GM12801 (cell line): ENCODE data around the gene MITD1.

Source experiments
- TF ChIP-seq, protein P1 (sequence below): IDR thresholded peaks from one replicate; pipeline ENCODE4 v1.5.1; 2011; ENCODE audit warnings: control low read depth; ENCODE audit not compliant: insufficient read length; ENCODE audit errors: extremely low read depth

Gene MITD1

DNA sequence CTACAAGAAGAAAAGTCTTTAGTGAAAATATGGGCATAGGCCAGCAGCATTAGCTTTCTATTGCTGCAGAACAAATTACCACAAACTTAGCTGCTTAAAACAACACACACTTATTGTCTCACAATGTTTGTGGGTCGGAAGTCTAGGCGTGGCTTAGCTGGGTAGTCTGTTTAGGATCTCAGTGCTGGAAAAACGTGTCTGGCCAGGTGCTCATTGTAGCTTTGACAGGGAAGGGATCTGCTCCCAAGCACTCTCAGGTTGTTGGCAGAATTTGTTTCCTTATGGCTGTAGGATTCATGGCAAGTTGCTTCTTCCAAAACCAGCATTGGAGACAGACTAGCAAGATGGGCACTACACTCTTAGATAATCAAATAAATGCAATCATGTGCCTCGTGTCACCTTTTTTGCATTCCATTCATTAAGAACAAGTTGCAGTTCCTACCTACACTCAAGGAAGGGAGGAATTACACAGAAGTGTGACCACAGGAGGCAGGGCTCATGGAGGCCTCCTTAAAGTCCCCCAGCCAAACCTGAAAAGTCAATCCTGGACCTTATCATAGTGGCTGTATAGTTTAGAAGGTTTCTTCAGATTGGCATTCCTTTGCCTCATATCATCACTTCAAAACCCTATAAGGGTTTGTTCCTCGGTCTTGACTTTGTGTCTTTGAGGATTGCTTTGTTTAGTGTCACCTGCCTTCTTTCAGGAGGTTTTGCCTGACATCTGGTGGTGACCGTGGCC, 17.4 kb upstream of the MITD1 start:
- TF ChIP-seq, protein P1, sequence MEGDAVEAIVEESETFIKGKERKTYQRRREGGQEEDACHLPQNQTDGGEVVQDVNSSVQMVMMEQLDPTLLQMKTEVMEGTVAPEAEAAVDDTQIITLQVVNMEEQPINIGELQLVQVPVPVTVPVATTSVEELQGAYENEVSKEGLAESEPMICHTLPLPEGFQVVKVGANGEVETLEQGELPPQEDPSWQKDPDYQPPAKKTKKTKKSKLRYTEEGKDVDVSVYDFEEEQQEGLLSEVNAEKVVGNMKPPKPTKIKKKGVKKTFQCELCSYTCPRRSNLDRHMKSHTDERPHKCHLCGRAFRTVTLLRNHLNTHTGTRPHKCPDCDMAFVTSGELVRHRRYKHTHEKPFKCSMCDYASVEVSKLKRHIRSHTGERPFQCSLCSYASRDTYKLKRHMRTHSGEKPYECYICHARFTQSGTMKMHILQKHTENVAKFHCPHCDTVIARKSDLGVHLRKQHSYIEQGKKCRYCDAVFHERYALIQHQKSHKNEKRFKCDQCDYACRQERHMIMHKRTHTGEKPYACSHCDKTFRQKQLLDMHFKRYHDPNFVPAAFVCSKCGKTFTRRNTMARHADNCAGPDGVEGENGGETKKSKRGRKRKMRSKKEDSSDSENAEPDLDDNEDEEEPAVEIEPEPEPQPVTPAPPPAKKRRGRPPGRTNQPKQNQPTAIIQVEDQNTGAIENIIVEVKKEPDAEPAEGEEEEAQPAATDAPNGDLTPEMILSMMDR: no peak

- TF ChIP-seq, protein P1: no peak
Measured at GRCh38 chr2:99190548-99190947, 9.7 kb upstream of the MITD1 start.

DNA sequence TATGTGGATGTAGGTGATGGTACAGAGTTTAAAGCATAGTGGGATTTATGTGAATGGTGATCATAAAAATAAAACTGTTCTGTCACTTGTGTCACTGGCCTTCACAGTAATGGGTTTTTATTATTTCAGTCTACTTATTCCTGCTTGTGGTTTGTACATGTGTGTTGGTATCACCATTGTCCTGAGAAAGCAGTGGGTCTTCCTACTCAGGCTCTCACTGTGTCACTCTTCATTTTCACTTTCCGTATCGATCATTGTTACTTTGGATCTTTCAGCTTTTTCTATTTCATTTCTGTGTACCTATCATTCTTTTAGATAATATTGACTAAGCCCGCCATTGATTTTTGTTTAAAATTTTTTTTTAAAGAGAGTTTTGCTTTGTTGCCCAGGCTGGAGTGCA, 7.5 kb upstream of the MITD1 start:
- TF ChIP-seq, protein P1: no peak

DNA sequence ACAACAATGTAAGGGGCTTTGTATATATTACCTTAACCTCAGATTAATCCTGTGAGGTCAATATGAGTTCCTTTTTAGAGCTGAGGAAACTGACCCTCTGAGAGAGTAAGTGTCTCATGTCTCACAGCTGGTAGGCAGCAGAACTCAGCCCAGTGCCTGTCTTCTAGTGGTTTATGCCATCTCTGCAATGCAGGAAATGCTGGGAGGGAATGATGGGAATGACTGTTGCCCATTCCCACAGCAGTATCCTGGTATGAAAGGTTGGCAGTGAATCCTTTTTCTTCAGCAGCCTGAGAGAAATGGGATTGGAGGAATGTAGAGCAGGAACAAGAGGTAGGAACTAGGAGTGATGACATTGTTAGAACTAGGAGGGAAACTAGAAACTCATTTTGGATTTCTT, 6.2 kb upstream of the MITD1 start:
- TF ChIP-seq, protein P1: no peak

DNA sequence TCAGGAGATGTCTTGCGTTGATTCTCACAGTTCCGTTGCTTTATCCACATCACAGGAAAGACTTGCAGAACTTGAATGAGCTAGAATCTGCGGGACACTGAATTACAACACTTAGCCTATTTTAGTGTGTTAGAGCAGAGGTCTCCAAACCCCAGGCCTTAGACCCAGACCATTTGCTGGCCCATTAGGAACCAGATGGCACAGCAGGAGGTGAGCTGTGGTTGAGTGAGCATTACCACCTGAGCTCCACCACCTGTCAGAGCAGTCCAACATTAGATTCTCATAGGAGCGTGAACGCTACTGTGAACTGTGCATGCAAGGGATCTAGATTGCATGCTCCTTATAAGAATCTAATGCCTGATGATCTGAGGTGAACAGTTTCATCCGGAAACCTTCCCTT, 4.0 kb upstream of the MITD1 start:
- TF ChIP-seq, protein P1: no peak

- TF ChIP-seq, protein P1: no peak
Measured at GRCh38 chr2:99183025-99183424, 2.2 kb upstream of the MITD1 start.

- TF ChIP-seq, protein P1: no peak
Measured at GRCh38 chr2:99181624-99182000, 754 bp upstream of the MITD1 start.
